ENCODE measurements around the gene UBE2N.

- no peak for TF ChIP-seq CTCF (IDR thresholded peaks at IDR 0.05 in 4 of 5, conservative IDR thresholded peaks at IDR 0.05 in 1 of 5)
- TF ChIP-seq POLR2A (IDR thresholded peaks at IDR 0.05) = no peak
Measured at GRCh38 chr12:93442411-93443340, 929 bp upstream of the UBE2N start.

Measured in gastrocnemius medialis (tissue), 4 donors.